Activated naive CD4-positive, alpha-beta T cell treated with anti-CD3 and anti-CD28 coated beads, Interleukin-2, amount 50 U/mL, for 16 hours (primary cell): Measurements from ENCODE around the gene GSKIP.

Source experiments
- DNase-seq: peaks from one replicate; pipeline ENCODE4 v3.0.0-alpha.2; 2020

The GSKIP gene

GRCh38 chr14:96383445-96383844, 20.1 kb downstream of the GSKIP start:
- DNase-seq = no peak

- no peak for DNase-seq
Measured at GRCh38 chr14:96384053-96384452, 20.7 kb downstream of the GSKIP start.

- no peak for DNase-seq
Measured at GRCh38 chr14:96384740-96385139, 21.4 kb downstream of the GSKIP start.

GRCh38 chr14:96385385-96385784, 22.1 kb downstream of the GSKIP start:
- no peak for DNase-seq

GRCh38 chr14:96390965-96391292, 27.6 kb downstream of the GSKIP start:
- DNase-seq = no peak

GRCh38 chr14:96391293-96392118, 28.2 kb downstream of the GSKIP start:
- DNase-seq = peak; percentile 100

- no peak for DNase-seq
Measured at GRCh38 chr14:96393071-96393691, 29.9 kb downstream of the GSKIP start.

GRCh38 chr14:96394047-96394815, 30.9 kb downstream of the GSKIP start:
- no peak for DNase-seq

- DNase-seq = no peak
Measured at GRCh38 chr14:96398432-96398831, 35.1 kb downstream of the GSKIP start.

- DNase-seq = no peak
Measured at GRCh38 chr14:96398921-96399320, 35.6 kb downstream of the GSKIP start.

GRCh38 chr14:96399405-96399804, 36.1 kb downstream of the GSKIP start:
- DNase-seq = no peak

GRCh38 chr14:96400495-96400894, 37.2 kb downstream of the GSKIP start:
- no peak for DNase-seq

GRCh38 chr14:96403409-96403808, 40.1 kb downstream of the GSKIP start:
- no peak for DNase-seq

GRCh38 chr14:96405677-96406076, 42.4 kb downstream of the GSKIP start:
- no peak for DNase-seq

- no peak for DNase-seq
Measured at GRCh38 chr14:96407935-96408570, 44.7 kb downstream of the GSKIP start.

GRCh38 chr14:96408608-96409007, 45.3 kb downstream of the GSKIP start:
- no peak for DNase-seq

GRCh38 chr14:96409701-96410100, 46.4 kb downstream of the GSKIP start:
- DNase-seq = no peak

- DNase-seq = no peak
Measured at GRCh38 chr14:96410119-96410518, 46.8 kb downstream of the GSKIP start.

- DNase-seq = no peak
Measured at GRCh38 chr14:96413526-96413925, 50.2 kb downstream of the GSKIP start.

- DNase-seq = no peak
Measured at GRCh38 chr14:96415559-96415958, 52.2 kb downstream of the GSKIP start.

- DNase-seq = no peak
Measured at GRCh38 chr14:96416292-96416691, 53.0 kb downstream of the GSKIP start.

GRCh38 chr14:96417254-96417653, 53.9 kb downstream of the GSKIP start:
- no peak for DNase-seq

- DNase-seq = no peak
Measured at GRCh38 chr14:96418075-96418474, 54.7 kb downstream of the GSKIP start.
